WTC11 (cell line): ENCODE measurements around the gene CEBPB.

Experiments used
- CREB1 ChIP-seq: sonication (generic); formaldehyde crosslinking; IDR thresholded peaks from 2 replicates; pipeline ENCODE4 v1.8.0; 2023; ENCODE audit warnings: mild to moderate bottlenecking, missing genetic modification reagents
- CTCF ChIP-seq: fragments of 200-600 bp; IDR thresholded peaks from 2 replicates; pipeline ENCODE4 v1.8.0; 2022; ENCODE audit warnings: antibody characterized with exemption
- ESRRA ChIP-seq: sonication (generic); formaldehyde crosslinking; IDR thresholded peaks from 2 replicates; pipeline ENCODE4 v1.8.1; 2022; ENCODE audit warnings: mild to moderate bottlenecking, missing genetic modification reagents, borderline replicate concordance
- FOXK1 ChIP-seq: sonication (generic); formaldehyde crosslinking; IDR thresholded peaks from 2 replicates; pipeline ENCODE4 v1.8.0; 2022; ENCODE audit warnings: mild to moderate bottlenecking, moderate library complexity, missing genetic modification reagents
- NR2C2 ChIP-seq: sonication (generic); formaldehyde crosslinking; IDR thresholded peaks from 2 replicates; pipeline ENCODE4 v1.8.0; 2022; ENCODE audit warnings: mild to moderate bottlenecking, missing genetic modification reagents
- PRDM15 ChIP-seq: sonication (generic); formaldehyde crosslinking; IDR thresholded peaks from 2 replicates; pipeline ENCODE4 v1.8.0; 2022; ENCODE audit warnings: missing genetic modification reagents
- PRRX2 ChIP-seq: fragments of 250-450 bp; sonication (Bioruptor Pico); IDR thresholded peaks from 2 replicates; pipeline ENCODE4 v1.8.0; 2021; ENCODE audit warnings: mild to moderate bottlenecking
- ZNF121 ChIP-seq: sonication (generic); formaldehyde crosslinking; IDR thresholded peaks from 2 replicates; pipeline ENCODE4 v1.8.0; 2023; ENCODE audit warnings: missing genetic modification reagents
- ZNF416 ChIP-seq: fragments of 250-450 bp; sonication (Bioruptor Pico); IDR thresholded peaks from 2 replicates; pipeline ENCODE4 v1.9.0; 2021; ENCODE audit warnings: mild to moderate bottlenecking, inconsistent platforms

- TF ChIP-seq ESRRA (no peak), ZNF416 (no peak), PRDM15 (CRISPR knock-in tag) (no peak), ZNF121 (CRISPR knock-in tag) (no peak), CTCF (no peak), PRRX2 (CRISPR knock-in tag) (no peak), NR2C2 (no peak), FOXK1 (CRISPR knock-in tag) (no peak), CREB1 (CRISPR knock-in tag) (no peak)
These were observed 49.5 kb upstream of the CEBPB start for GRCh38 chr20:50141018-50141675.
